GM12878 (cell line): Measurements from ENCODE around the gene ZNF160. TPM values are rescaled to one million over a fixed set of nuclear protein-coding genes. Genes with fewer than 3 reads are reported as not detected.

Experiments
- ATAC-seq: fragments of 200-7000 bp; cut with Tn5 transposase; 3 replicates; pipeline ENCODE4 v1.9.1; 2020; ENCODE audit warnings: mild to moderate bottlenecking, moderate library complexity
- Bru-seq: library from RNA; stranded (reverse); fragments of 400-500 nt; gene quantifications from one replicate; lab custom pipeline; 2021; lab: Mats Ljungman, UMichigan
- BruChase-seq, 2 experiments: library from RNA; stranded (reverse); fragments of 400-500 nt; gene quantifications; one replicate each; lab custom pipeline; 2021; lab: Mats Ljungman, UMichigan
- BruUV-seq: library from RNA; stranded (reverse); fragments of 400-500 nt; replicated peaks from 2 replicates; lab custom pipeline; 2021; lab: Mats Ljungman, UMichigan
- CTCF ChIA-PET: fragments of 300-600 bp; sonication (Branson Sonifier 250); formaldehyde crosslinking; extraction: SDS; loops from one replicate; lab custom pipeline; 2021; ENCODE audit warnings: inconsistent platforms; lab: Yijun Ruan, JAX
- POLR2A ChIA-PET: fragments of 350-600 bp; formaldehyde crosslinking; extraction: SDS; loops from one replicate; lab custom pipeline; 2021; ENCODE audit warnings: inconsistent platforms; lab: Charles Lee
- RAD21 ChIA-PET: fragments of 300-600 bp; sonication (Branson Sonifier 250); formaldehyde crosslinking; loops from one replicate; lab custom pipeline; 2023; ENCODE audit warnings: antibody characterized with exemption; ENCODE audit not compliant: unreplicated experiment; lab: Charles Lee
- SMC1A ChIA-PET: fragments of 300-600 bp; sonication (Branson Sonifier 250); formaldehyde crosslinking; loops from one replicate; lab custom pipeline; 2023; ENCODE audit not compliant: unreplicated experiment, uncharacterized antibody; lab: Charles Lee
- DNase-seq: peaks from one replicate; pipeline ENCODE4 v3.0.0-alpha.2; 2011; ENCODE audit warnings: low read depth, low spot score
- FAIRE-seq: peaks from 3 replicates; lab custom pipeline; 2011; peaks lifted over from hg19 to GRCh38; lab: Jason Lieb, UNC
- H2AFZ ChIP-seq: 2 replicates; pipeline ENCODE4 v1.6.0; 2011; ENCODE audit warnings: low read depth, low read length, control low read depth; ENCODE audit not compliant: control insufficient read depth
- H3K27ac ChIP-seq: 2 replicates; pipeline ENCODE4 v1.5.1; 2011; ENCODE audit warnings: control low read depth; ENCODE audit not compliant: control insufficient read depth, insufficient read depth
- H3K27me3 ChIP-seq, 2 experiments: replicated peaks in 1 of 2; 2 replicates each; pipeline versions ENCODE4 v1.6.0 to v1.6.1; 2011; ENCODE audit warnings: low read length in 1 of 2; ENCODE audit not compliant: control insufficient read depth in 2 of 2, insufficient read depth in 2 of 2
- H3K36me3 ChIP-seq, 2 experiments: 2 replicates each; pipeline ENCODE4 v1.5.1; 2011; ENCODE audit warnings: low read length in 1 of 2; ENCODE audit not compliant: control insufficient read depth in 2 of 2, insufficient read depth in 2 of 2
- H3K4me1 ChIP-seq: 2 replicates; pipeline ENCODE4 v1.6.1; 2011; ENCODE audit warnings: mild to moderate bottlenecking, low read length, moderate library complexity, mixed read lengths; ENCODE audit not compliant: control insufficient read depth, insufficient read depth
- H3K4me2 ChIP-seq: 2 replicates; pipeline ENCODE4 v1.6.0; 2011; ENCODE audit warnings: control low read depth; ENCODE audit not compliant: control insufficient read depth, insufficient read depth
- H3K4me3 ChIP-seq: fragments of 200-600 bp; sonication (generic); 2 replicates; pipeline ENCODE4 v1.5.1; 2016
- H3K79me2 ChIP-seq: 2 replicates; pipeline ENCODE4 v1.6.0; 2011; ENCODE audit warnings: low read length; ENCODE audit not compliant: control insufficient read depth, insufficient read depth
- H3K9ac ChIP-seq: 2 replicates; pipeline ENCODE4 v1.8.0; 2011; ENCODE audit warnings: low read length, control low read depth, mixed read lengths; ENCODE audit not compliant: control insufficient read depth, insufficient read depth
- H3K9me3 ChIP-seq: replicated peaks from 3 replicates; pipeline ENCODE4 v1.5.1; 2011; ENCODE audit warnings: mild to moderate bottlenecking, low read length; ENCODE audit not compliant: control insufficient read depth, insufficient read depth
- H4K20me1 ChIP-seq: 2 replicates; pipeline ENCODE4 v1.6.0; 2011; ENCODE audit not compliant: control insufficient read depth, insufficient read depth
- GABPA ChIP-seq: IDR thresholded peaks from 2 replicates; pipeline ENCODE4 v1.6.1; 2014; ENCODE audit warnings: antibody characterized with exemption, low read depth, mild to moderate bottlenecking, inconsistent platforms
- HDAC6 ChIP-seq: fragments of 200-600 bp; sonication (generic); IDR thresholded peaks from one replicate; pipeline ENCODE4 v1.8.0; 2017; ENCODE audit warnings: antibody characterized with exemption; ENCODE audit not compliant: unreplicated experiment
- IKZF1 ChIP-seq: fragments of 450-650 bp; conservative IDR thresholded peaks from 2 replicates; pipeline ENCODE4 v1.6.1; 2017; ENCODE audit warnings: antibody characterized with exemption, mild to moderate bottlenecking
- MEF2A ChIP-seq: IDR thresholded peaks from 2 replicates; pipeline ENCODE4 v1.6.1; 2011; ENCODE audit warnings: low read depth, mild to moderate bottlenecking, low read length, moderate library complexity; ENCODE audit not compliant: insufficient read depth
- MLLT1 ChIP-seq: fragments of 450-650 bp; IDR thresholded peaks from 2 replicates; pipeline ENCODE4 v1.6.1; 2016; ENCODE audit warnings: mild to moderate bottlenecking
- NBN ChIP-seq: fragments of 450-650 bp; IDR thresholded peaks from 2 replicates; pipeline ENCODE4 v1.6.1; 2016
- RBBP5 ChIP-seq: fragments of 200-600 bp; sonication (generic); conservative IDR thresholded peaks from 2 replicates; pipeline ENCODE4 v1.6.1; 2016
- RELA ChIP-seq: fragments of 450-650 bp; IDR thresholded peaks from 2 replicates; pipeline ENCODE4 v1.8.0; 2014; ENCODE audit warnings: borderline replicate concordance; ENCODE audit not compliant: partially characterized antibody
- STAT1 ChIP-seq: fragments of 450-650 bp; conservative IDR thresholded peaks from 2 replicates; pipeline ENCODE4 v1.6.1; 2014; ENCODE audit warnings: antibody characterized with exemption, mild to moderate bottlenecking
- SUZ12 ChIP-seq: fragments of 200-600 bp; sonication (generic); IDR thresholded peaks from one replicate; pipeline ENCODE4 v1.6.1; 2018; ENCODE audit warnings: antibody characterized with exemption, mild to moderate bottlenecking; ENCODE audit not compliant: unreplicated experiment
- ZNF384 ChIP-seq: IDR thresholded peaks from 2 replicates; pipeline ENCODE4 v1.6.1; 2012; ENCODE audit warnings: low read depth, mild to moderate bottlenecking, low read length, improper control_type of control experiment, borderline replicate concordance
- WGBS: methylation state at CpG from one replicate; pipeline ENCODE4 v1.1.6; 2016; ENCODE audit warnings: low lambda C conversion rate; ENCODE audit not compliant: insufficient replicate concordance, insufficient coverage; ENCODE audit errors: missing lambda C conversion rate; 5-methylcytosine and 5-hydroxymethylcytosine counted together
- in situ Hi-C: fragments of 300-500 bp; cut with MboI; formaldehyde crosslinking; loops from 9 replicates; pipeline ENCODE4 v1.14.3; 2018; ENCODE audit warnings: mixed read lengths
- intact Hi-C: fragments of 100-400 bp; cut with micrococcal nuclease; formaldehyde crosslinking; loops from one replicate; pipeline ENCODE4 v1.14.2; 2022; ENCODE audit not compliant: unreplicated experiment
- long read RNA-seq, 2 experiments: library from polyadenylated mRNA; unstranded; transcript quantifications; one replicate each; pipeline ENCODE4 v2.0.0, GENCODE V29; 2019 to 2020
- polyA minus RNA-seq, 3 experiments: library from RNA; depleted of rRNA, polyadenylated mRNA; stranded (reverse); fragments of >200 nt; gene quantifications; 2 replicates each; pipeline ENCODE4 v1.2.3, GENCODE V29; 2011
- polyA plus RNA-seq, 11 experiments: library from polyadenylated mRNA; depleted of rRNA in 4 of 11; unstranded in 6 of 11; stranded (reverse) in 5 of 11; fragments of >200 nt; fragmentation: Nextera tagmentation in 4 of 11; fragmentation: Illumina TruSeq in 1 of 11; extraction: Ambion mirVana in 4 of 11; extraction: Trizol in 1 of 11; gene quantifications; 1 replicate in 1 of 11; 2 replicates in 10 of 11; pipeline versions ENCODE4 v1.2.1 to v1.2.3, GENCODE V29; 2011 to 2016; ENCODE audit warnings: inconsistent platforms in 2 of 11, missing spikeins in 2 of 11, low read depth in 1 of 11
- total RNA-seq, 4 experiments: library from RNA; depleted of rRNA in 3 of 4; stranded (reverse); fragments of >200 nt in 3 of 4; fragmentation: Illumina TruSeq in 1 of 4; extraction: Trizol in 1 of 4; gene quantifications; 2 replicates each; pipeline versions ENCODE4 v1.2.1 to v1.2.3, GENCODE V29; 2013 to 2021
- TF ChIP-seq, protein P1 (sequence below): fragments of 450-650 bp; IDR thresholded peaks from 2 replicates; pipeline ENCODE4 v1.6.1; 2018; ENCODE audit warnings: mild to moderate bottlenecking, low read depth, moderate library complexity; ENCODE audit not compliant: partially characterized antibody
- TF ChIP-seq, protein P2 (sequence below): IDR thresholded peaks from 2 replicates; pipeline ENCODE4 v1.6.1; 2011; ENCODE audit warnings: low read depth, mild to moderate bottlenecking, low read length, moderate library complexity, borderline replicate concordance; ENCODE audit errors: extremely low read depth

The ZNF160 gene
- total RNA-seq (2013; cell fraction: nucleolus; rRNA removed) = 466 and 482 TPM in 2 replicates
- total RNA-seq (2014; rRNA removed) (12.9 and 14.6 TPM in 2 replicates), total RNA-seq (2014; rRNA removed; fragmentation: Illumina TruSeq; extraction: Trizol) (16.9 and 17.4 TPM in 2 replicates), total RNA-seq (2021) (11.4 and 12.4 TPM in 2 replicates), polyA plus RNA-seq (2011; rRNA removed) (18.6 and 29.9 TPM in 2 replicates), polyA plus RNA-seq (2014; fragmentation: Illumina TruSeq; extraction: Trizol) (12.3 and 12.4 TPM in 2 replicates), polyA plus RNA-seq (2014; fragmentation: Nextera tagmentation; extraction: Ambion mirVana) (1 to 10 TPM; 2.8 to 3.2 TPM), polyA plus RNA-seq (2014; rRNA removed) (9.5 and 10.9 TPM in 2 replicates), polyA plus RNA-seq (2016; fragmentation: Nextera tagmentation; extraction: Ambion mirVana) (10 to 100 TPM in 1 of 2 experiments, 1 to 10 TPM in 1; 7.2 to 11.9 TPM), polyA minus RNA-seq (2011; rRNA and poly(A)+ RNA removed) (27.6 and 38.0 TPM in 2 replicates), Bru-seq, nascent RNA (percentile 91 among the genes with signal in this experiment), BruChase-seq, experiment 1, labeled RNA remaining after a 6-hour chase (percentile 87 among the genes with signal in this experiment), BruChase-seq, experiment 2, labeled RNA remaining after a 2-hour chase (percentile 85 among the genes with signal in this experiment)
- polyA plus RNA-seq (2011; ENCODE audit: low read depth) = 10.9 TPM
- polyA plus RNA-seq (2011; cell fraction: cytosol; rRNA removed) = 17.9 and 21.8 TPM in 2 replicates
- polyA plus RNA-seq (2011; cell fraction: nucleus; rRNA removed) = 36.2 and 42.5 TPM in 2 replicates
- polyA plus RNA-seq (2012) = 16.0 and 28.2 TPM in 2 replicates
- 11.3 and 12.7 TPM in 2 replicates for polyA minus RNA-seq (2011; cell fraction: cytosol; rRNA and poly(A)+ RNA removed)
- 27.9 and 43.1 TPM in 2 replicates for polyA minus RNA-seq (2011; cell fraction: nucleus; rRNA and poly(A)+ RNA removed)
- long read RNA-seq, experiment 1, partial matches to known transcripts = 0 of 2 reads
- long read RNA-seq, experiment 1, other reads (novel, unspliced or antisense) = 1 of 2 reads
- long read RNA-seq, experiment 2, full-length matches to known transcripts = 3 of 13 reads
- long read RNA-seq, experiment 2, partial matches to known transcripts = 1 of 13 reads
- long read RNA-seq, experiment 2, other reads (novel, unspliced or antisense) = 9 of 13 reads

GRCh38 chr19:53103234-53104203 lies at the start of gene ZNF160:
Gene ZNF160 (minus strand): TSS chr19:53103422. CDS start chr19:53086276, 17,146 bp downstream.
- H3K27me3 ChIP-seq = no peaks in the 10 kb centered on the region
- no peaks in the 10 kb centered on the region; a peak in 1 of 4 replicates for H3K36me3 ChIP-seq
- intact Hi-C loops = loop anchor here (5.0 to 10.0 kb wide), 2 partner anchors 141 to 1001 kb away; partner anchors contain the start of genes NDUFA3, OSCAR and ZNF816
- H3K27ac ChIP-seq = peak within 1 kb of the TSS; percentile 87
- H3K4me1 ChIP-seq = 0 out of 2 replicates have a peak, but pooled peaks cover 4% of the 10 kb centered on the region
- in situ Hi-C loops = no loop called here
- H3K4me2 ChIP-seq = peak within 1 kb of the TSS; percentile 92
- BruUV-seq = no TSS peak
- POLR2A ChIA-PET = interaction anchor here (0.6 to 1.6 kb wide), 2 partner anchors 140 to 936 kb away, joined by 3 to 5 read pairs; no protein-coding TSS in a partner anchor
- FAIRE-seq = peak; percentile 89
- H3K79me2 ChIP-seq = peaks cover 26% of the 10 kb centered on the region
- SMC1A ChIA-PET = no interaction called here
- no peaks in the 10 kb centered on the region for H4K20me1 ChIP-seq
- 2% methylated on average over 38 of the region's 67 CpGs for WGBS
- RAD21 ChIA-PET = no interaction called here
- peak within 1 kb of the TSS; percentile 74 for H2AFZ ChIP-seq
- peak within 1 kb of the TSS; percentile 94 for H3K9ac ChIP-seq
- H3K9me3 ChIP-seq = peaks cover 4% of the 10 kb centered on the region; the same call in 1 of the 3 replicates
- DNase-seq = peak; percentile 89
- peak; percentile 98 for ATAC-seq
- H3K4me3 ChIP-seq = peak within 1 kb of the TSS; percentile 84
- CTCF ChIA-PET = no interaction called here
- TF ChIP-seq MEF2A = no peak
- TF ChIP-seq IKZF1 = 0 out of 2 replicates have a peak, but pooled peaks have one; percentile 38
- TF ChIP-seq, protein P1, sequence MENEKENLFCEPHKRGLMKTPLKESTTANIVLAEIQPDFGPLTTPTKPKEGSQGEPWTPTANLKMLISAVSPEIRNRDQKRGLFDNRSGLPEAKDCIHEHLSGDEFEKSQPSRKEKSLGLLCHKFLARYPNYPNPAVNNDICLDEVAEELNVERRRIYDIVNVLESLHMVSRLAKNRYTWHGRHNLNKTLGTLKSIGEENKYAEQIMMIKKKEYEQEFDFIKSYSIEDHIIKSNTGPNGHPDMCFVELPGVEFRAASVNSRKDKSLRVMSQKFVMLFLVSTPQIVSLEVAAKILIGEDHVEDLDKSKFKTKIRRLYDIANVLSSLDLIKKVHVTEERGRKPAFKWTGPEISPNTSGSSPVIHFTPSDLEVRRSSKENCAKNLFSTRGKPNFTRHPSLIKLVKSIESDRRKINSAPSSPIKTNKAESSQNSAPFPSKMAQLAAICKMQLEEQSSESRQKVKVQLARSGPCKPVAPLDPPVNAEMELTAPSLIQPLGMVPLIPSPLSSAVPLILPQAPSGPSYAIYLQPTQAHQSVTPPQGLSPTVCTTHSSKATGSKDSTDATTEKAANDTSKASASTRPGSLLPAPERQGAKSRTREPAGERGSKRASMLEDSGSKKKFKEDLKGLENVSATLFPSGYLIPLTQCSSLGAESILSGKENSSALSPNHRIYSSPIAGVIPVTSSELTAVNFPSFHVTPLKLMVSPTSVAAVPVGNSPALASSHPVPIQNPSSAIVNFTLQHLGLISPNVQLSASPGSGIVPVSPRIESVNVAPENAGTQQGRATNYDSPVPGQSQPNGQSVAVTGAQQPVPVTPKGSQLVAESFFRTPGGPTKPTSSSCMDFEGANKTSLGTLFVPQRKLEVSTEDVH = no peak
- TF ChIP-seq RBBP5 = no peak
- TF ChIP-seq ZNF384 = no peak
- TF ChIP-seq NBN = peak; percentile 44; the same call in 1 of the 2 replicates
- TF ChIP-seq HDAC6 = no peak
- no peak for TF ChIP-seq SUZ12
- TF ChIP-seq MLLT1 = peak; percentile 41; the same call in 1 of the 2 replicates
- peak; percentile 59 for TF ChIP-seq GABPA
- no peak for TF ChIP-seq RELA
- TF ChIP-seq STAT1 = no peak
- TF ChIP-seq, protein P2, sequence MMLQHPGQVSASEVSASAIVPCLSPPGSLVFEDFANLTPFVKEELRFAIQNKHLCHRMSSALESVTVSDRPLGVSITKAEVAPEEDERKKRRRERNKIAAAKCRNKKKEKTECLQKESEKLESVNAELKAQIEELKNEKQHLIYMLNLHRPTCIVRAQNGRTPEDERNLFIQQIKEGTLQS = no peak
